ENCODE results near the gene RGS7BP.

Gene RGS7BP

GRCh38 chr5:64518793-64519192 lies 13.0 kb downstream of the RGS7BP start:
- H3K9ac ChIP-seq (ENCODE audit: low read length) = no peak overlapping the region
- DNase-seq = peak; percentile 53
- TF ChIP-seq EZH2phosphoT487 (IDR thresholded peaks at IDR 0.05; ENCODE audit: low read length) = no peak
- TF ChIP-seq EZH2 (optimal IDR thresholded peaks at IDR 0.05; ENCODE audit: low read depth, low read length) = no peak
- peaks cover 14% of the 10 kb centered on the region for H3K4me1 ChIP-seq (ENCODE audit: low read length)
- H3F3A ChIP-seq (ENCODE audit: insufficient read depth, low read length) = no peaks in the 10 kb centered on the region
- no peaks in the 10 kb centered on the region for H3K36me3 ChIP-seq (replicated peaks; ENCODE audit: insufficient read depth, low read length)
- H3K9me2 ChIP-seq (replicated peaks; ENCODE audit: insufficient read depth, low read length) = no peaks in the 10 kb centered on the region
- H2AFZ ChIP-seq (ENCODE audit: low read length) = peak overlapping the region; percentile 40
- H3K27ac ChIP-seq (ENCODE audit: low read length) = no peak overlapping the region
- no peaks in the 10 kb centered on the region for H3K9me3 ChIP-seq (replicated peaks; ENCODE audit: insufficient read depth, low read length)
- H3K4me3 ChIP-seq (ENCODE audit: low read length) = no peak overlapping the region
- peak overlapping the region; percentile 17; the same call in 1 of the 2 replicates for H3K4me2 ChIP-seq (ENCODE audit: low read depth, low read length)
- no peaks in the 10 kb centered on the region for H4K20me1 ChIP-seq (ENCODE audit: insufficient read depth, low read length)
- H3K27me3 ChIP-seq (replicated peaks; ENCODE audit: insufficient read depth, low read length) = no peaks in the 10 kb centered on the region
- no peaks in the 10 kb centered on the region for H3K79me2 ChIP-seq (ENCODE audit: low read length)

GRCh38 chr5:64519263-64519662 lies 13.4 kb downstream of the RGS7BP start:
- no peaks in the 10 kb centered on the region for H3K79me2 ChIP-seq (ENCODE audit: low read length)
- peaks cover 14% of the 10 kb centered on the region for H3K4me1 ChIP-seq (ENCODE audit: low read length)
- no peak for TF ChIP-seq CTCF (IDR thresholded peaks at IDR 0.05; ENCODE audit: low read length)
- no peak for TF ChIP-seq EZH2 (optimal IDR thresholded peaks at IDR 0.05; ENCODE audit: low read depth, low read length)
- TF ChIP-seq EZH2phosphoT487 (IDR thresholded peaks at IDR 0.05; ENCODE audit: low read length) = no peak
- no peak overlapping the region for H3K27ac ChIP-seq (ENCODE audit: low read length)
- no peak overlapping the region for H3K4me3 ChIP-seq (ENCODE audit: low read length)
- no peaks in the 10 kb centered on the region for H3K36me3 ChIP-seq (replicated peaks; ENCODE audit: insufficient read depth, low read length)
- H3F3A ChIP-seq (ENCODE audit: insufficient read depth, low read length) = no peaks in the 10 kb centered on the region
- H3K9me2 ChIP-seq (replicated peaks; ENCODE audit: insufficient read depth, low read length) = no peaks in the 10 kb centered on the region
- no peak overlapping the region for H3K4me2 ChIP-seq (ENCODE audit: low read depth, low read length)
- no peak for DNase-seq
- no peaks in the 10 kb centered on the region for H3K27me3 ChIP-seq (replicated peaks; ENCODE audit: insufficient read depth, low read length)
- no peaks in the 10 kb centered on the region for H4K20me1 ChIP-seq (ENCODE audit: insufficient read depth, low read length)
- peak overlapping the region; percentile 40; the same call in 1 of the 2 replicates for H2AFZ ChIP-seq (ENCODE audit: low read length)
- no peaks in the 10 kb centered on the region for H3K9me3 ChIP-seq (replicated peaks; ENCODE audit: insufficient read depth, low read length)
- H3K9ac ChIP-seq (ENCODE audit: low read length) = no peak overlapping the region

GRCh38 chr5:64526734-64527439 lies 21.1 kb downstream of the RGS7BP start:
- Histone ChIP-seq H3K4me2 (ENCODE audit: low read depth, low read length) (no peak overlapping the region), H3K79me2 (ENCODE audit: low read length) (no peaks in the 10 kb centered on the region), H3K9ac (ENCODE audit: low read length) (no peak overlapping the region), H3K36me3 (replicated peaks; ENCODE audit: insufficient read depth, low read length) (no peaks in the 10 kb centered on the region), H3K27me3 (replicated peaks; ENCODE audit: insufficient read depth, low read length) (no peaks in the 10 kb centered on the region), H3K9me3 (replicated peaks; ENCODE audit: insufficient read depth, low read length) (no peaks in the 10 kb centered on the region), H3K27ac (ENCODE audit: low read length) (no peak overlapping the region), H4K20me1 (ENCODE audit: insufficient read depth, low read length) (no peaks in the 10 kb centered on the region), H2AFZ (ENCODE audit: low read length) (no peak overlapping the region), H3K9me2 (replicated peaks; ENCODE audit: insufficient read depth, low read length) (no peaks in the 10 kb centered on the region), H3K4me1 (ENCODE audit: low read length) (no peaks in the 10 kb centered on the region), H3K4me3 (ENCODE audit: low read length) (no peak overlapping the region), H3F3A (ENCODE audit: insufficient read depth, low read length) (no peaks in the 10 kb centered on the region)
- no peak for DNase-seq
- TF ChIP-seq EZH2phosphoT487 (IDR thresholded peaks at IDR 0.05; ENCODE audit: low read length) (no peak), CTCF (IDR thresholded peaks at IDR 0.05; ENCODE audit: low read length) (no peak), EZH2 (optimal IDR thresholded peaks at IDR 0.05; ENCODE audit: low read depth, low read length) (no peak)

GRCh38 chr5:64530076-64530475 lies 24.3 kb downstream of the RGS7BP start:
- H3K36me3 ChIP-seq (replicated peaks; ENCODE audit: insufficient read depth, low read length) = no peaks in the 10 kb centered on the region
- H3K79me2 ChIP-seq (ENCODE audit: low read length) = no peaks in the 10 kb centered on the region
- H3K9me3 ChIP-seq (replicated peaks; ENCODE audit: insufficient read depth, low read length) = no peaks in the 10 kb centered on the region
- H3K27me3 ChIP-seq (replicated peaks; ENCODE audit: insufficient read depth, low read length) = no peaks in the 10 kb centered on the region
- H3K9ac ChIP-seq (ENCODE audit: low read length) = no peak overlapping the region
- no peak overlapping the region for H2AFZ ChIP-seq (ENCODE audit: low read length)
- H4K20me1 ChIP-seq (ENCODE audit: insufficient read depth, low read length) = no peaks in the 10 kb centered on the region
- no peak overlapping the region for H3K27ac ChIP-seq (ENCODE audit: low read length)
- no peaks in the 10 kb centered on the region for H3F3A ChIP-seq (ENCODE audit: insufficient read depth, low read length)
- H3K4me2 ChIP-seq (ENCODE audit: low read depth, low read length) = no peak overlapping the region
- no peak for DNase-seq
- H3K4me1 ChIP-seq (ENCODE audit: low read length) = 0 out of 2 replicates have a peak, but pooled peaks cover 12% of the 10 kb centered on the region
- no peak overlapping the region for H3K4me3 ChIP-seq (ENCODE audit: low read length)
- TF ChIP-seq EZH2 (optimal IDR thresholded peaks at IDR 0.05; ENCODE audit: low read depth, low read length) (no peak), EZH2phosphoT487 (IDR thresholded peaks at IDR 0.05; ENCODE audit: low read length) (no peak), CTCF (IDR thresholded peaks at IDR 0.05; ENCODE audit: low read length) (no peak)
- H3K9me2 ChIP-seq (replicated peaks; ENCODE audit: insufficient read depth, low read length) = no peaks in the 10 kb centered on the region

Data from MM.1S (cell line).